ENCODE measurements around the gene ISL2. TPM values are rescaled to one million over a fixed set of nuclear protein-coding genes. Genes with fewer than 3 reads are reported as not detected.

The ISL2 gene
- total RNA-seq, 1 donor from 2014 or later, result not detected

GRCh38 chr15:76340803-76341365, 4.3 kb downstream of the ISL2 start:
- DNase-seq (ENCODE audit: low spot score in 2 of 2), result no peak
- H3K36me3 ChIP-seq, result no peaks in the 10 kb centered on the region
- no peaks in the 10 kb centered on the region for H3K9me3 ChIP-seq
- no peak overlapping the region for H3K27ac ChIP-seq
- peaks cover 23 to 49% of the 10 kb centered on the region in 2 donors for H3K4me1 ChIP-seq
- H3K27me3 ChIP-seq, result peaks cover 79% of the 10 kb centered on the region
- peak in 1 of 3 experiments; percentile 31 for TF ChIP-seq CTCF (IDR thresholded peaks at IDR 0.05)
- intact Hi-C loops (cut with DNase I), result no loop called here
- peak overlapping the region; percentile 45 to 65 for H3K4me3 ChIP-seq

DNA sequence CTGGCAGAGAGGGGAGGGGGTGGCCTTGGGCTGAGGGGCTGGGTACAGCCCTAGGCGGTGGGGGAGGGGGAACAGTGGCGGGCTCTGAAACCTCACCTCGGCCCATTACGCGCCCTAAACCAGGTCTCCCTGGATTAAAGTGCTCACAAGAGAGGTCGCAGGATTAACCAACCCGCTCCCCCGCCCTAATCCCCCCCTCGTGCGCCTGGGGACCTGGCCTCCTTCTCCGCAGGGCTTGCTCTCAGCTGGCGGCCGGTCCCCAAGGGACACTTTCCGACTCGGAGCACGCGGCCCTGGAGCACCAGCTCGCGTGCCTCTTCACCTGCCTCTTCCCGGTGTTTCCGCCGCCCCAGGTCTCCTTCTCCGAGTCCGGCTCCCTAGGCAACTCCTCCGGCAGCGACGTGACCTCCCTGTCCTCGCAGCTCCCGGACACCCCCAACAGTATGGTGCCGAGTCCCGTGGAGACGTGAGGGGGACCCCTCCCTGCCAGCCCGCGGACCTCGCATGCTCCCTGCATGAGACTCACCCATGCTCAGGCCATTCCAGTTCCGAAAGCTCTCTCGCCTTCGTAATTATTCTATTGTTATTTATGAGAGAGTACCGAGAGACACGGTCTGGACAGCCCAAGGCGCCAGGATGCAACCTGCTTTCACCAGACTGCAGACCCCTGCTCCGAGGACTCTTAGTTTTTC, 4.9 kb downstream of the ISL2 start:
- Histone ChIP-seq H3K27me3 (peaks cover 84% of the 10 kb centered on the region), H3K4me1 (peaks cover 28 to 49% of the 10 kb centered on the region in 2 donors), H3K27ac (no peak overlapping the region), H3K4me3 (peak overlapping the region; percentile 45 to 65), H3K9me3 (no peaks in the 10 kb centered on the region), H3K36me3 (no peaks in the 10 kb centered on the region)
- no peak for DNase-seq (ENCODE audit: low spot score in 2 of 2)
- intact Hi-C loops (cut with DNase I), result no loop called here
- TF ChIP-seq CTCF (IDR thresholded peaks at IDR 0.05), result no peak

DNA sequence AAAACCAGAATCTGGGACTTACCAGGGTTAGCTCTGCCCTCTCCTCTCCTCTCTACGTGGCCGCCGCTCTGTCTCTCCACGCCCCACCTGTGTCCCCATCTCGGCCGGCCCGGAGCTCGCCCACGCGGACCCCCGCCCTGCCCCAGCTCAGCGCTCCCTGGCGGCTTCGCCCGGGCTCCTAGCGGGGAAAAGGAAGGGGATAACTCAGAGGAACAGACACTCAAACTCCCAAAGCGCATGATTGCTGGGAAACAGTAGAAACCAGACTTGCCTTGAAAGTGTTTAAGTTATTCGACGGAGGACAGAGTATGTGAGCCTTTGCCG, 5.4 kb downstream of the ISL2 start:
- intact Hi-C loops (cut with DNase I), result no loop called here
- Histone ChIP-seq H3K27me3 (peaks cover 83% of the 10 kb centered on the region), H3K9me3 (no peaks in the 10 kb centered on the region), H3K4me3 (peak overlapping the region; percentile 45 to 65), H3K4me1 (peaks cover 32 to 52% of the 10 kb centered on the region in 2 donors), H3K27ac (no peak overlapping the region), H3K36me3 (no peaks in the 10 kb centered on the region)
- no peak for TF ChIP-seq CTCF (IDR thresholded peaks at IDR 0.05)
- no peak for DNase-seq (ENCODE audit: low spot score in 2 of 2)

DNA sequence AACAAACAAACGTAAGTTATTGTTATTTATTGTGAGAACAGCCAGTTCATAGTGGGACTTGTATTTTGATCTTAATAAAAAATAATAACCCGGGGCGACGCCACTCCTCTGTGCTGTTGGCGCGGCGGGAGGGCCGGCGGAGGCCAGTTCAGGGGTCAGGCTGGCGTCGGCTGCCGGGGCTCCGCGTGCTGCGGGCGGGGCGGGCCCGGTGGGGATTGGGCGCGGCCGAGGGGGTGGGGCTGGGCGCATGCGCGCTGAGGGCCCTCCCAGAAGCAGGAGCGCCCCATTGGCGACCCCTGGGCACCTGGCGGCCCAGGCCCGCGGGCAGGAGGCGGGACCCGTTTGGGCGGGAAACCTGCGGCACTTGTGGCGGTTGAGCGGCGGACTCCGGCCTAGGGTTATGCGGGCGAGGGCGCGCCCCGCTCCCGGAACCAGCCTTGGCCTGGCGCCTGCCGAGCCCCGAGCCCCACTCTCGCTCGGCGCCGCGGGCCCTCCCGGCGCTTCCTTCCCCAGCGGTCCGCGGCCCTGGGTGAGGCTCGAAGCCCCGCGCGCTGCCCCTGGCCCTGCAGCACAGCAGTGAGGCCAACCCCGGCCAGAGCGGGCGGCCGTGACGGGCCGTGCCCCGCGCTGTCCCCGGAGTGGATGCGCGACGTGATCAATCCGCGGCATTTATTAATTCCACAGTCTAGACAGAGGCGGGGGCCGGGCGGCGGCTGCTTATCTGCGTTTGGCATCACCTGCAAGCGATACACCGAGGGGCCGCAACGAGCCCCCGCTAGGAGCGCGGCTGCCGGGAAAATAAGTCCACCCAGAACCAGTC, 6.0 kb downstream of the ISL2 start:
- no peak for DNase-seq (ENCODE audit: low spot score in 2 of 2)
- H3K9me3 ChIP-seq, result no peaks in the 10 kb centered on the region
- no peak for TF ChIP-seq CTCF (IDR thresholded peaks at IDR 0.05)
- peak overlapping the region; percentile 27 to 39 for H3K4me3 ChIP-seq
- H3K27me3 ChIP-seq, result peaks cover 80% of the 10 kb centered on the region
- H3K36me3 ChIP-seq, result no peaks in the 10 kb centered on the region
- intact Hi-C loops (cut with DNase I), result no loop called here
- H3K27ac ChIP-seq, result no peak overlapping the region
- H3K4me1 ChIP-seq, result peaks cover 33 to 52% of the 10 kb centered on the region in 2 donors

DNA sequence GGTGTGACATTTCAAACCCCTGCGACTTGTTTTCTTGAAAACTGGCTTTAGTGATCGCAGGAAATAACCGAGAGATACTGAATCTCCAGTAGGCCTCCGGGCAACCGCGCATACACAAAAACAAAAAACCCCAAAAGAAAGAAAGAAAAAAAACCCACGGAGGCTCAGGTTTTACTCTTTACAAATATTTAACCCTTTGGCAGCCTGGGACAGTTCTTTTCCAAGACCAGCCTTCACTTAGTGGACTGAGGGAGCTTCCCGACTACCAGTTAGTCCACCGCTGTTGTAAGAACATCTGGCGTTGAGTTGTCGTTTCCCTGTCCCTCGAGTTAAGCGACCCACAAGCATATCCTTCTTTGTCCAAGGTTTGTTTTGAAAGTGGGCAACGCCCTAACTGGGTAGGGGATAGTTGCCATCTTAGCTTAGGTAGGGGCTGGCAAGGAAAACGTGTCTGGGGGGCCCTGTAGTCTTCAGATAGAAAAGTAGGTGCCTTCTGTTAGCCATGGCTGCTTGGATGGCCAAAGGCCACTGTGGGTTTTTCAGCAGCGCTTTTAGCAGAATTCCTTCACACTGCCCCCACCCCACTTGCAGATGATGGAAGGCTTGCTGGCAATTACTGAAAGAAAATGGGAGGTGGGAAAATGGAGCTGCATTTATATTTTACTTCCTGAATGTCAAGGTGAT, 6.9 kb downstream of the ISL2 start:
- H3K27me3 ChIP-seq, result peaks cover 71% of the 10 kb centered on the region
- H3K36me3 ChIP-seq, result no peaks in the 10 kb centered on the region
- no peak overlapping the region for H3K4me3 ChIP-seq
- no peak for DNase-seq (ENCODE audit: low spot score in 2 of 2)
- no peaks in the 10 kb centered on the region for H3K9me3 ChIP-seq
- intact Hi-C loops (cut with DNase I), result no loop called here
- H3K27ac ChIP-seq, result no peak overlapping the region
- TF ChIP-seq CTCF (IDR thresholded peaks at IDR 0.05), result no peak
- H3K4me1 ChIP-seq, result peaks cover 29 to 49% of the 10 kb centered on the region in 2 donors
